Naive B cell (primary cell): ENCODE data around the gene GKN1. TPM values are rescaled to one million over a fixed set of nuclear protein-coding genes. Genes with fewer than 3 reads are reported as not detected.
A peak's percentile ranks its signal among the peaks of the same experiment; 100 is the strongest.

Experiments used
- ATAC-seq, 2 donors: fragments of 150-1000 bp; cut with Tn5 transposase; 2 replicates each; pipeline ENCODE4 v1.10.0; 2021; ENCODE audit warnings: low read depth in 2 of 2, mild to moderate bottlenecking in 2 of 2, moderate library complexity in 2 of 2
- DNase-seq: peaks from one replicate; pipeline ENCODE4 v3.0.0; 2022
- H3K27ac Mint-ChIP-seq, 6 donors: one replicate each; pipeline ENCODE4 v1.8.0; 2020 to 2022; ENCODE audit warnings: mild to moderate bottlenecking in 6 of 6, mixed read lengths in 6 of 6, moderate library complexity in 5 of 6, inconsistent platforms in 2 of 6
- H3K27me3 Mint-ChIP-seq, 3 donors: one replicate each; pipeline ENCODE4 v1.8.0; 2021 to 2022; ENCODE audit warnings: mixed read lengths in 3 of 3, mild to moderate bottlenecking in 1 of 3
- H3K36me3 Mint-ChIP-seq, 2 donors: one replicate each; pipeline ENCODE4 v1.8.0; 2020 to 2022; ENCODE audit warnings: mixed read lengths in 2 of 2, inconsistent platforms in 1 of 2, mild to moderate bottlenecking in 1 of 2
- H3K4me1 Mint-ChIP-seq, 3 donors: one replicate each; pipeline ENCODE4 v1.8.0; 2020 to 2022; ENCODE audit warnings: mixed read lengths in 3 of 3, inconsistent platforms in 1 of 3, mild to moderate bottlenecking in 1 of 3, moderate library complexity in 1 of 3
- H3K4me3 Mint-ChIP-seq, 8 donors: one replicate each; pipeline ENCODE4 v1.8.0; 2020 to 2022; ENCODE audit warnings: mild to moderate bottlenecking in 8 of 8, mixed read lengths in 8 of 8, moderate library complexity in 8 of 8, inconsistent platforms in 2 of 8
- H3K9me3 Mint-ChIP-seq, 7 donors: one replicate each; pipeline ENCODE4 v1.8.0; 2020 to 2022; ENCODE audit warnings: mixed read lengths in 7 of 7, mild to moderate bottlenecking in 5 of 7, inconsistent platforms in 2 of 7, moderate library complexity in 1 of 7
- polyA plus RNA-seq, 6 donors: library from polyadenylated mRNA; unstranded; fragments of 300-500 nt; fragmentation: Illumina TruSeq; gene quantifications; one replicate each; pipeline ENCODE4 v1.2.3, GENCODE V29; 2021; ENCODE audit warnings: low read depth in 6 of 6

The GKN1 gene
- polyA plus RNA-seq, 6 donors from 2014 or later, result not detected

DNA sequence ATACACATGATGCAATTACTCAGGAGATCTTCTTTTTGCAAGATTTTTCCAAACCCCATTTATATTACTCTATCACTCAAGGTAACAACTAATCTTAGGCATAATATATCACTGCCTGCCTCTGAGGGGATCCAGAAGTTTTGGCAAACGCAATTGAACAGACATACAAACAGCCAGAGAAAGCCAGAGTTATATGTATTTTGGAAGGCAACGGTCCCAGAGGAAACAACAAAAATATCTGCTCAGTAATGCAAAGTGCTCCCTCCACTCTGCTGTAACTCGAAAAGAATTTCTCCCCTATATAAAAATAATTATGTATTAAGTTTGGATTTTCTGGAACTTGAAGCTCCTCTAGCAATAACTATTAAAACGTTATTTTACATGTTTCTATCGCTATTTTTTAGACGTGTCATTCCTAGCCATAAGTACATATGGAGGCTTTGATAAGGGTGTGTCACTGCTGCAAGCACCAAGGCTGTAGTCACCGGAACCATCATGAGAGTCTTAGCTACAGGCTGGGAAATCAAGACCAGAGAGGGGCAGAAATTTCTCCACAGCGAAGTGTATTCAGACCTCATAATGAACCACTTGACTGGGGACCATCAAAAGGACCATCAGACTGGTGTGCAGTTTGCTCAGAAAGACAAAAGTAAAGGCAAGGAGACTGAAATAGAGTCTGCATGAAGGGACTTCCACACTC, 3.7 kb upstream of the GKN1 start:
- no peaks in the 10 kb centered on the region for H3K36me3 Mint-ChIP-seq
- H3K9me3 Mint-ChIP-seq, result peaks cover 0 to 4% (median 0%) of the 10 kb centered on the region in 7 donors
- peak overlapping the region in 1 of 6 donors; percentile 29 for H3K27ac Mint-ChIP-seq
- peaks cover 0 to 26% (median 5%) of the 10 kb centered on the region in 3 donors for H3K27me3 Mint-ChIP-seq
- peaks cover 0 to 7% (median 0%) of the 10 kb centered on the region in 3 donors for H3K4me1 Mint-ChIP-seq
- H3K4me3 Mint-ChIP-seq, result no peak overlapping the region
- DNase-seq, result no peak
- no peak for ATAC-seq

DNA sequence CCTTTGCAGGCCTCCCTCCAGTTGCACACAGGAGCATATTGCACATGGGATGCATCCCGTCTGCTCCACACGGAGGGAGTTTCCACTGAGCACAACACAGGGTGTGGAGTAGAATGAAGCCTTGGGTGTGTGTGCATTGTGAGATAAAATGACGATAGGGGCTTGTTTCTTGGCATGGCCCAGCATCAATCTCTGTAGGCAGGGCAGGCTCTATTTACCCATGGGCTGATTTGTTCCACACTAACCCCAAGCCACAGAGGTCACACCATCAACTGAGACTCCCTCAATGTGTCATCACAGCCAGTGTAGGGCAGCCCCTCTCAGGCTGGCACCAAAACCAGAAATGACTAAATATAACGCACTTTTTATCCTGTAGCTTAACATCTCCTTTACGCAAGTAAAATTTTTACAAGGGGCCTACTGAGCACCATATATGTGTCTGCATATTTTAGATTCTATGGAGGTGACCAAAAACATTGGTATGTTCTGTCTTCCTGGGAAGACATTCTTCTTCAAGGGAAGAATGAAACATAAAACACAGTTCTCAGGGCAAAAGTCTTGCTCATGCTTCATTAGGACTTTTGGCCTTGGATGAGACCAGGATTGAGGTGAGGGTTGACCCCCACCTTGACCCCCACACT, 2.7 kb upstream of the GKN1 start:
- peaks cover 0 to 7% (median 0%) of the 10 kb centered on the region in 3 donors for H3K4me1 Mint-ChIP-seq
- no peak for ATAC-seq

DNA sequence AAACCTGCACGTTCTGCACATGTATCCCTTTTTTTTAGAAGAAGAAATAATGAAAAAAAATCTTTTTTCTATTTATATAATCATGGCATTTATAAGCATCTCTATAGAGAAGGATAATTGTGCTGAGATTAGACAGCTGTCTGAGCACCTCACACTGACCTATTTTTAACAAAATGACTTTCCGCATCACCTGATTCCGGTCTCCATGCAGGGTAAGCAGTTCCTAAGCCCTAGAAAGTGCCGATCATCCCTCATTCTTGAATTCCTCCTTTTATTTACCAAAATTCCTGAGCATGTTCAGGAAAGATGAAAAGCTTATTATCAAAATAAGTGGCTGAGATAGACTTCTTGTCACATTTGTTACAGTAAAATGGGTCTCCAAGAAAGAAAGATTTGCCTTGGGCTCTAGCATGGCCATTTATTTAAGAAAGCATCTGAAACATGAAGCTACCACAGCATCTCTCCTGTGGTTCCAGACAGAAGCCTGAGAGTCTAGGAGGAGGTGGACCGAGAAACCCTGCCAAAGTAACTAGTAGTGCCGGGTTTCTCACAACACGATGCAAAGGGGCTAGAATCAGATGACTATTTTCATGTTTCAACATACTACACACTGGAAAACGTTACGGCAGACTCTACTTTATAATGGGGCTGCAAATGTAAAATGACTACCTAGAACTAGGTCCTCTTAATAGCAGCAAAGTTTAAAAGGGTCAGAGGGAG, 670 bp downstream of the GKN1 start:
- DNase-seq, result no peak
- no peak overlapping the region for H3K4me3 Mint-ChIP-seq
- peaks cover 0 to 3% of the 10 kb centered on the region in 2 donors for H3K36me3 Mint-ChIP-seq
- no peaks in the 10 kb centered on the region for H3K9me3 Mint-ChIP-seq
- H3K27me3 Mint-ChIP-seq, result peaks cover 17 to 34% (median 21%) of the 10 kb centered on the region in 3 donors
- peak overlapping the region in 1 of 6 donors; percentile 4 for H3K27ac Mint-ChIP-seq
- ATAC-seq, result no peak
- H3K4me1 Mint-ChIP-seq, result no peaks in the 10 kb centered on the region

More for the DNA sequence above, 2.7 kb upstream of the GKN1 start:
- Mint-ChIP-seq H3K36me3 (no peaks in the 10 kb centered on the region), H3K27ac (peak overlapping the region in 1 of 6 donors; percentile 1), H3K4me3 (no peak overlapping the region), H3K9me3 (peaks cover 0 to 4% (median 0%) of the 10 kb centered on the region in 7 donors), H3K27me3 (peaks cover 0 to 20% (median 5%) of the 10 kb centered on the region in 3 donors)
- DNase-seq, result no peak

DNA sequence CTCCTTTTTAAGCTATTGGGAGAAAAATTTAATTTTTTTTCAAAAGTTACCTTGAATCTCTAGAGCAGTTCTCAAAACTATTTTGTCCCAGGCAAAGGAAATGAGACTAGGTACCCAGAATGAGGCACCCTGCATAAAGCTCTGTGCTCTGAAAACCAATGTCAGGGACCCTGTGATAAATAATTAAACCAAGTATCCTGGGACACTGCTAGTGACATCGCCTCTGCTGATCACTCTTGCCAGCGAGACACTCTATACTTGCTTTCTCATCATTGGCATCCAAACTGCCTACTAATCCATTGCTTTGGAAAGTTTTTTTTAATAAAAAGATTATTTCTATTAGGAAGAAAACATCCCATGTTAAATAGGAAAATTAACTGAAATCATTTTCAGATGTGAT, 1.4 kb downstream of the GKN1 start:
- H3K27me3 Mint-ChIP-seq, result peaks cover 17 to 37% (median 21%) of the 10 kb centered on the region in 3 donors
- H3K9me3 Mint-ChIP-seq, result no peaks in the 10 kb centered on the region
- no peak overlapping the region for H3K27ac Mint-ChIP-seq
- no peaks in the 10 kb centered on the region for H3K4me1 Mint-ChIP-seq
- peaks cover 0 to 3% of the 10 kb centered on the region in 2 donors for H3K36me3 Mint-ChIP-seq
- DNase-seq (no peak), ATAC-seq (no peak)
- no peak overlapping the region for H3K4me3 Mint-ChIP-seq

DNA sequence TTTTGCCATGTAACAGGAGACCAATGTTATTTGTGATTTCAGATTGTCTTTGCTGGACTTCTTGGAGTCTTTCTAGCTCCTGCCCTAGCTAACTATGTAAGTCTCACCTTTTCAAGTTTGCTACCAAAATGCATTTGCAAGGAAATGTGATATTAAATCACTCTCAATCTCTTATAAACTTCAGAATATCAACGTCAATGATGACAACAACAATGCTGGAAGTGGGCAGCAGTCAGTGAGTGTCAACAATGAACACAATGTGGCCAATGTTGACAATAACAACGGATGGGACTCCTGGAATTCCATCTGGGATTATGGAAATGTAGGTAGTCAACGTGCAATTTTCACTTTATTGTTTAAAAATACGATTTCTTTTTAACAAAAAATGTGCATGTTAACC, 3.0 kb downstream of the GKN1 start:
- no peak for ATAC-seq
- no peak overlapping the region for H3K4me3 Mint-ChIP-seq
- DNase-seq, result no peak
- H3K9me3 Mint-ChIP-seq, result no peaks in the 10 kb centered on the region
- no peaks in the 10 kb centered on the region for H3K4me1 Mint-ChIP-seq
- H3K27me3 Mint-ChIP-seq, result peaks cover 20 to 46% (median 27%) of the 10 kb centered on the region in 3 donors
- no peak overlapping the region for H3K27ac Mint-ChIP-seq
- H3K36me3 Mint-ChIP-seq, result peaks cover 0 to 3% of the 10 kb centered on the region in 2 donors

DNA sequence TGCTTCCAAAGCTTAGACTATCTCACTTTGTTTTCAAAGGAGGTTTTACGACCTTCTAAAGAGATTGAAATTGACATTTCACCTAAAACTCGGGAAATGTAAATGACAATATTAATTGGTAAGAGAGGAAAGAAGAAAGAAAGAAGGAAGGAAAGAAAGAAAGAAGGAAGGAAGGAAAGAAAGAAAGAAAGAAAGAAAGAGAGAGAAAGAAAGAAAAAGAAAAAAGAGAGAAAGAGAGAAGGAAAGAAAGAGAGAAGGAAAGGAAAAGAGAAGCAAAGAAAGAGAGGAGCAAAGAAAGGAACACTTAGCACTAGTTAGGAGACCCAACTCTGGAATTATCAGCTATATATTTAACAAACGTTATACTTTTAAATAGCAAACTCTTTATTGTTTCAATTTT, 3.7 kb downstream of the GKN1 start:
- no peaks in the 10 kb centered on the region for H3K9me3 Mint-ChIP-seq

DNA sequence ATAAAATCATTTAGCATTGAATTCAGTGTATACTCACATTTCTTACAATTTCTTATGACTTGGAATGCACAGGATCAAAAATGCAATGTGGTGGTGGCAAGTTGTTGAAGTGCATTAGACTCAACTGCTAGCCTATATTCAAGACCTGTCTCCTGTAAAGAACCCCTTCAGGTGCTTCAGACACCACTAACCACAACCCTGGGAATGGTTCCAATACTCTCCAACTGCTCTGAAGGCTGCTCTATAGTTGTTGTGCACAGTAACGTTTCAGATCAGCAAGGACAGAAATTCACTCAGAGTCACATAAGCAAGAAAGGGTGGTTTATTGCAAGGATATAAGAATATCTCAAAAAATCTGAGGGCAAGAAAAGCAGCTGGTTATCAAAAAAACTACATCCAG, 6.5 kb downstream of the GKN1 start:
- Mint-ChIP-seq H3K27ac (no peak overlapping the region), H3K9me3 (no peaks in the 10 kb centered on the region), H3K27me3 (peaks cover 16 to 42% (median 27%) of the 10 kb centered on the region in 3 donors), H3K4me3 (no peak overlapping the region), H3K4me1 (no peaks in the 10 kb centered on the region), H3K36me3 (peaks cover 0 to 3% of the 10 kb centered on the region in 2 donors)
- no peak for ATAC-seq
- DNase-seq, result no peak

More for the DNA sequence above, 3.7 kb downstream of the GKN1 start:
- H3K36me3 Mint-ChIP-seq, result peaks cover 0 to 3% of the 10 kb centered on the region in 2 donors
- peak overlapping the region in 1 of 8 donors; percentile 73 for H3K4me3 Mint-ChIP-seq
- peaks cover 16 to 46% (median 27%) of the 10 kb centered on the region in 3 donors for H3K27me3 Mint-ChIP-seq
- no peak overlapping the region for H3K27ac Mint-ChIP-seq
- no peaks in the 10 kb centered on the region for H3K4me1 Mint-ChIP-seq
- ATAC-seq (no peak), DNase-seq (no peak)

DNA sequence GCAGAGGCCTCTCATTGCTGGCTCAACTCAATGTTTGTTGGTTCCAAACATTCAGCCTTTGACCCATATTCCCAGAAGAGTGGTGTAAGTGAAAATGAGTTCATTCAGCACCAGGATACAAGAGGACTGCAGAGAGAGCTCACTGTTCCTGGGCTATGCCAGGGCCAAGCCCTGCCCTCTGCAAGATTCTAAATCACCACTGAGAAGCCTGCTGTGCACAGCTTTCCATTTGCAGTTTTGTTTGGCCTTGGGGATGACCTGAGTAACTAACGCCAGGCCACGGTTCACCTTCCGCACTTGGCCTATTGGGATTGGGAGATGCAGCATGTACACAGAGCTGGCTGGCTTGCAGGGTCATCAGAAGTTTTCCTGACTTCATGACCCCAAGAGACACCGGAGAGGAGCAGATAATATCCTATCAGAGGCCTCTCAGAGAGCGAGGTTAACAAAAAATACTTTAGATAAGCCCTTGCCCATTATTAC, 12.6 kb downstream of the GKN1 start:
- Mint-ChIP-seq H3K4me3 (no peak overlapping the region), H3K36me3 (no peaks in the 10 kb centered on the region), H3K4me1 (no peaks in the 10 kb centered on the region), H3K27me3 (peaks cover 9 to 29% (median 11%) of the 10 kb centered on the region in 3 donors), H3K27ac (no peak overlapping the region), H3K9me3 (no peaks in the 10 kb centered on the region)
- no peak for ATAC-seq
- no peak for DNase-seq

DNA sequence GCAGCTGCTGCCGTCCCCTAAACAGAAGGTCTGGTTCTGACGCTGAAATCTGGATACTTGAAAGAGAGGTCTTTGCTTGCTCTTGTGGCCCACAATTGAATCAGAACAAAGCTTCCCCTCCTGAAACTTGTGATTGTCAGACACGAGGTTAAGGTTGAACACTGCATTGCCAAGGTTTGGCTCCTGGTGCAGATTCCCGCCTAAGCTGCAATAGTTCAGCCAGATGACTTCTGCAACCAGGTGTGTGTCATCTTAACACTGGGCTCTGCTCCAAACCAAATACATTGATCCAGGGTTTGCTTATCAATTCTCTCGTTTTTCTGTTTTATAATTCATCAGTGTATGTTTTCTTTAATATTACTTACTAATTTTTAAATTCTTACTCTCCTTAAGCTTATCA, 14.6 kb downstream of the GKN1 start:
- no peaks in the 10 kb centered on the region for H3K36me3 Mint-ChIP-seq
- H3K27me3 Mint-ChIP-seq, result peaks cover 15 to 33% (median 19%) of the 10 kb centered on the region in 3 donors
- H3K4me3 Mint-ChIP-seq, result no peak overlapping the region
- ATAC-seq (no peak), DNase-seq (no peak)
- H3K4me1 Mint-ChIP-seq, result no peaks in the 10 kb centered on the region
- H3K27ac Mint-ChIP-seq, result no peak overlapping the region
- H3K9me3 Mint-ChIP-seq, result no peaks in the 10 kb centered on the region

DNA sequence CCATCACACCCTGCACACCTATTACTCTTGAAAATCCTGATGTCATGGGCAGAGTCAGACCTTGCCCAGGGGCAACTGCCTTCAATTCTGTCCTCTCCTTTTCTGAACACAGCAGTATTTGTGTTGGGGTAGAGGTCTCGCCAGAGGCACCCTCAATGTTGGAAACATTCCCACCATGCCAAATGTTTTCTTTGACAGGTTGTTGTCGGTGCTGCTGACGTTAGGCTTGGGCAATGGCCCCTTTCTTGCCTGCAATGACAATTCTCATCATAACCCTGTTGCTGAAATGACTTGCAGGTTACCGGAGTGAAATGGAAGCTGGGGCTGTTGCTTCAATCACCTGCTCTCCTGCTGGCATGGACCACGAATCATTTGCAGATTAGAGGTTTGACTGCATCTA, 17.9 kb downstream of the GKN1 start:
- Mint-ChIP-seq H3K27me3 (peaks cover 21 to 47% (median 32%) of the 10 kb centered on the region in 3 donors), H3K27ac (peak overlapping the region in 1 of 6 donors; percentile 51), H3K4me1 (no peaks in the 10 kb centered on the region), H3K4me3 (no peak overlapping the region), H3K36me3 (no peaks in the 10 kb centered on the region), H3K9me3 (no peaks in the 10 kb centered on the region)
- ATAC-seq, result no peak
- DNase-seq, result no peak

DNA sequence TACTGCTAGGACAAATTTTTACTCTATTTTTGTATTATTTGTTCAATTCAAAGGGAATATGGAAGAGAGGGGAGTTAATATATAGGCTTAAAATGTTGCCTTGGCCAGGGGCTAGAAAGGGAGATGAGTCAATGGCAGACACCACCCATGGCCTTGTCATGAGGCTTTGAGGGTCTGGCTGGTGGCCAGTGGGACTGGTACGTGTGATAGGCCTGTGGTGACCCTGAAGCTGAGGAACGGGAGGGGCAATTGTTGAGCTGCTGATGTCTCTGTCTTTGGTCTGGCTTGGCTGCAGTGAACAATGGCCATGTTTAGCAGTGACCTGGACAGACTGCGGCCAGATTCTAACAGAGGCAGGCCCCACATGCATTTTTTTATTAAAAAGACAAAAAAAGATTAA, 18.5 kb downstream of the GKN1 start:
- H3K9me3 Mint-ChIP-seq, result no peaks in the 10 kb centered on the region
- DNase-seq (no peak), ATAC-seq (no peak)
- no peaks in the 10 kb centered on the region for H3K36me3 Mint-ChIP-seq
- no peak overlapping the region for H3K27ac Mint-ChIP-seq
- H3K4me1 Mint-ChIP-seq, result no peaks in the 10 kb centered on the region
- H3K27me3 Mint-ChIP-seq, result peaks cover 21 to 47% (median 32%) of the 10 kb centered on the region in 3 donors
- H3K4me3 Mint-ChIP-seq, result no peak overlapping the region

DNA sequence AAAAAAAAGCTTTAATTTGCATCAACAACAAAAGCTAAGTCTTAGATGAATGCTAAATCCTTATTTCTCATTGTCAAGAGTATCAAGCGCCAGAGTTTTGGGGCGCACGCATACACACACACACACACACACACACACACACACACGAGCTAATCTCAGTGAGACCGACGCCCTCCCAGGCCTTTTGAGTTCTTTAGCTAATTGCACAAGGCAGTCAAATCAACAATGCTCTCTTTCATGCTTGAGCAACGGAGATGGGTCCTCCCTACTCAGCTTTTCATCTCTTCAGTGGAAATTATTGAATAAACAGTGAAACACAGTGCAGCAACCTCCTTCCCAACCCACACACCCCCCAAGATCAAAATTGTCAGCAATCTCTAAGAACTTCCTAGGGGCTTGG, 19.2 kb downstream of the GKN1 start:
- H3K27me3 Mint-ChIP-seq, result peaks cover 21 to 49% (median 35%) of the 10 kb centered on the region in 3 donors
- no peak for ATAC-seq
- H3K9me3 Mint-ChIP-seq, result no peaks in the 10 kb centered on the region
- H3K36me3 Mint-ChIP-seq, result no peaks in the 10 kb centered on the region
- DNase-seq, result no peak
- no peak overlapping the region for H3K4me3 Mint-ChIP-seq
- H3K27ac Mint-ChIP-seq, result no peak overlapping the region
- H3K4me1 Mint-ChIP-seq, result no peaks in the 10 kb centered on the region

DNA sequence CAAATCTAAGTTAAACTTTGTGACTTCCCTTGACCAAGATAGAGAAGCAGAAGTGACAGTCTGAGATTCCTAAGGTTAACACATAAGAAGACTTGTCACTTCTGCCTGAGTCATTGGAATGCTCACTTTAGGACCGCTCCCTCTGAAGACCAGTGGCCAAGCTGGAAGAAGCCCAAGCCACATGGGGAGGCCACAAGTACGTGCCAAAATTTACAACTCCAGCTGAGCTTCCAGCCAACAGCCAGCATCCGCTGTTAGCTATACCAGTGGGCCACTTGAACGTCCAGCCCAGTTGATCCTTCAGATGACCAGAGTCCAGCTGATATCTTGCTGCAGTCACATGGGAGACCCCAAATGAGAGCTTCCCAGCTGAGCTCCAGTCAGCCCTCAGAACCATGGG, 20.4 kb downstream of the GKN1 start:
- DNase-seq, result no peak
- Mint-ChIP-seq H3K27me3 (peaks cover 25 to 42% (median 41%) of the 10 kb centered on the region in 3 donors), H3K4me3 (no peak overlapping the region), H3K4me1 (no peaks in the 10 kb centered on the region), H3K36me3 (no peaks in the 10 kb centered on the region), H3K27ac (peak overlapping the region in 1 of 6 donors; percentile 8), H3K9me3 (peaks cover 0 to 3% (median 1%) of the 10 kb centered on the region in 7 donors)
- ATAC-seq, result no peak
